Peyer's patch (tissue), 4 donors: ENCODE measurements around the gene SIL1.

Experiments
- POLR2A ChIP-seq, 2 donors: fragments of 450-650 bp; IDR thresholded peaks; one replicate each; pipeline ENCODE4 v1.5.1; 2017; ENCODE audit warnings: antibody characterized with exemption in 2 of 2, mild to moderate bottlenecking in 2 of 2, moderate library complexity in 2 of 2
- TF ChIP-seq, protein P1 (sequence below), 6 experiments: fragments of 450-650 bp in 4 of 6; fragments of 200-600 bp in 2 of 6; sonication (generic) in 1 of 6; IDR thresholded peaks; one replicate each; pipeline ENCODE4 v1.5.1; 2017 to 2019; ENCODE audit warnings: antibody characterized with exemption in 6 of 6, mild to moderate bottlenecking in 3 of 6, moderate library complexity in 1 of 6

DNA sequence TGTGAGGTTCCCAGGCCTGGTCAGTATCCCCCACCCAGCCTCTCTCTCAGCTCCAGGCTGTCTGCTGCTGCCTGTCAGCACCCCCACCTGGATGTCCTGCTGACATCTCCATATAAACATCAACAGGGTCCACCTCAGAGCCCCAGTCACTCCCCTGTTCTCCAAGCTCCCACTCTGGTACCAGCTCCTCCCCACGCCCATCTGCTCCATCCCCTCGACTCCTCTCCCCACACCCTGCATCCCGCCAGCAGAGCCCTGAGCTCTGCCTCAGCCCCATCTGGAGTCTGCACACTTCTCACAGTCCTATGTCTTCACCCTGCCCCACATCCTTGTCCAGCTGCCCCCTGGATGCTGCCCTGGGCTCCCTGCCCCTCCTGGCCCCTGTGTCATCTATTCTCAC is 255.3 kb downstream of the SIL1 start:
- TF ChIP-seq, protein P1, sequence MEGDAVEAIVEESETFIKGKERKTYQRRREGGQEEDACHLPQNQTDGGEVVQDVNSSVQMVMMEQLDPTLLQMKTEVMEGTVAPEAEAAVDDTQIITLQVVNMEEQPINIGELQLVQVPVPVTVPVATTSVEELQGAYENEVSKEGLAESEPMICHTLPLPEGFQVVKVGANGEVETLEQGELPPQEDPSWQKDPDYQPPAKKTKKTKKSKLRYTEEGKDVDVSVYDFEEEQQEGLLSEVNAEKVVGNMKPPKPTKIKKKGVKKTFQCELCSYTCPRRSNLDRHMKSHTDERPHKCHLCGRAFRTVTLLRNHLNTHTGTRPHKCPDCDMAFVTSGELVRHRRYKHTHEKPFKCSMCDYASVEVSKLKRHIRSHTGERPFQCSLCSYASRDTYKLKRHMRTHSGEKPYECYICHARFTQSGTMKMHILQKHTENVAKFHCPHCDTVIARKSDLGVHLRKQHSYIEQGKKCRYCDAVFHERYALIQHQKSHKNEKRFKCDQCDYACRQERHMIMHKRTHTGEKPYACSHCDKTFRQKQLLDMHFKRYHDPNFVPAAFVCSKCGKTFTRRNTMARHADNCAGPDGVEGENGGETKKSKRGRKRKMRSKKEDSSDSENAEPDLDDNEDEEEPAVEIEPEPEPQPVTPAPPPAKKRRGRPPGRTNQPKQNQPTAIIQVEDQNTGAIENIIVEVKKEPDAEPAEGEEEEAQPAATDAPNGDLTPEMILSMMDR (IDR thresholded peaks at IDR 0.05) = no peak
- no peak for TF ChIP-seq POLR2A (IDR thresholded peaks at IDR 0.05)
